Upper lobe of left lung (tissue), 6 donors: ENCODE results near the gene TMEM132C. TPM values are rescaled to one million over a fixed set of nuclear protein-coding genes. Genes with fewer than 3 reads are reported as not detected.

Experiments
- ATAC-seq, 2 donors: fragments of 200-7000 bp; cut with Tn5 transposase; one replicate each; pipeline ENCODE4 v1.9.1; 2022; ENCODE audit warnings: mild to moderate bottlenecking in 2 of 2, moderate library complexity in 2 of 2; ENCODE audit not compliant: low FRiP score in 2 of 2
- DNase-seq, 2 donors: peaks; one replicate each; pipeline ENCODE4 v3.0.0-alpha.2; 2019 to 2020
- H3K27ac ChIP-seq, 4 donors: fragments of 200-600 bp; sonication (generic); one replicate each; pipeline ENCODE4 v1.5.1; 2016 to 2019
- H3K27me3 ChIP-seq, 4 donors: fragments of 200-600 bp; sonication (generic); one replicate each; pipeline ENCODE4 v1.5.1; 2017 to 2019
- H3K36me3 ChIP-seq, 4 donors: fragments of 200-600 bp; sonication (generic); one replicate each; pipeline ENCODE4 v1.5.1; 2016 to 2019
- H3K4me1 ChIP-seq, 4 donors: fragments of 200-600 bp; sonication (generic); one replicate each; pipeline ENCODE4 v1.5.1; 2018 to 2019
- H3K4me3 ChIP-seq, 4 donors: fragments of 200-600 bp; sonication (generic); one replicate each; pipeline ENCODE4 v1.5.1; 2017 to 2019; ENCODE audit warnings: mild to moderate bottlenecking in 2 of 4, moderate library complexity in 1 of 4
- H3K9me3 ChIP-seq, 4 donors: fragments of 200-600 bp; sonication (generic); one replicate each; pipeline ENCODE4 v1.5.1; 2018 to 2019
- EP300 ChIP-seq, 4 donors: sonication (generic); formaldehyde crosslinking; IDR thresholded peaks; one replicate each; pipeline ENCODE4 v1.5.1; 2017; ENCODE audit warnings: antibody characterized with exemption in 4 of 4, control low read depth in 2 of 4
- POLR2A ChIP-seq, 4 donors: fragments of 450-650 bp; IDR thresholded peaks; one replicate each; pipeline ENCODE4 v1.5.1; 2016 to 2017; ENCODE audit warnings: antibody characterized with exemption in 4 of 4, mild to moderate bottlenecking in 2 of 4
- POLR2AphosphoS5 ChIP-seq, 2 donors: sonication (generic); formaldehyde crosslinking; IDR thresholded peaks; one replicate each; pipeline ENCODE4 v1.5.1; 2017; ENCODE audit warnings: antibody characterized with exemption in 2 of 2
- WGBS, 2 donors: methylation state at CpG; one replicate each; pipeline ENCODE4 v1.1.5; 2017 to 2018; 5-methylcytosine and 5-hydroxymethylcytosine counted together
- total RNA-seq, 6 donors: library from RNA; depleted of rRNA in 4 of 6; stranded (reverse); fragments of >200 nt in 4 of 6; gene quantifications; one replicate each; pipeline versions ENCODE4 v1.1.0 to v1.2.1, GENCODE V29; 2016 to 2021
- TF ChIP-seq, protein P1 (sequence below), 6 experiments: fragments of 450-650 bp in 4 of 6; fragments of 200-600 bp in 2 of 6; sonication (generic) in 2 of 6; IDR thresholded peaks; one replicate each; pipeline ENCODE4 v1.5.1; 2016 to 2019; ENCODE audit warnings: antibody characterized with exemption in 6 of 6
- donor health status: DM: no; HTN: no; CAD: no; lungs with moderate emphysema.
- donor health status: DM: no; HTN: yes; CAD: no; lungs with severe emphysema.

Gene TMEM132C
- total RNA-seq, 6 donors from 2014 or later: under 0.01 to 2.2 (median 1.1) TPM

DNA sequence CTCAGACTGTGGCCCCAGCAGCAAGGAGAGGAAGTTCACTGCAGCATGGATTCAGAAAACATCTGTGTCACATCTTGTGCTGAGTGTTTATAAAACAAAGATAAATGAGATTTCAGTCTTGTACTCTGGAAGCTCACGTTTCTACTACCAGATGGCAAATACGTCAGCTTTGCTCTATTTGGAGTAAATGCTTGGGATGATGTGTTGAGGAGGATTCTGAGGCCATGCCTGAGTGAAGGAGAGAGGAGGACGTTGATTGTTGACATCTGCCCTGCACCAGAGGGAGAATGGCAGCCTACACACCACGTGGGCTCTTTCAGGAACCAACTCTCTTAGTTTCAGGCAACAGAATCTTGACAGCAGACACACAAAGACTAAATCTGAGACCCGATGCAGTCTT lies 188.9 kb downstream of the TMEM132C start:
- no peaks in the 10 kb centered on the region for H3K4me1 ChIP-seq
- no peak for ATAC-seq
- TF ChIP-seq POLR2AphosphoS5 (IDR thresholded peaks at IDR 0.05): no peak
- DNase-seq: no peak
- no peaks in the 10 kb centered on the region for H3K36me3 ChIP-seq
- whole genome bisulfite sequencing, 2 donors: 43 to 44% methylated on average over 5 of the region's 5 CpGs
- H3K27me3 ChIP-seq: no peaks in the 10 kb centered on the region
- H3K4me3 ChIP-seq: no peak overlapping the region
- no peak overlapping the region for H3K27ac ChIP-seq
- H3K9me3 ChIP-seq: no peaks in the 10 kb centered on the region

GRCh38 chr12:128456922-128457321 lies 190.0 kb downstream of the TMEM132C start:
- DNase-seq (no peak), ATAC-seq (no peak)
- Histone ChIP-seq H3K27ac (no peak overlapping the region), H3K36me3 (no peaks in the 10 kb centered on the region), H3K9me3 (no peaks in the 10 kb centered on the region), H3K27me3 (no peaks in the 10 kb centered on the region), H3K4me1 (no peaks in the 10 kb centered on the region), H3K4me3 (no peak overlapping the region)
- WGBS, 2 donors: 94 to 98% methylated on average over 3 of the region's 3 CpGs
- TF ChIP-seq, protein P1, sequence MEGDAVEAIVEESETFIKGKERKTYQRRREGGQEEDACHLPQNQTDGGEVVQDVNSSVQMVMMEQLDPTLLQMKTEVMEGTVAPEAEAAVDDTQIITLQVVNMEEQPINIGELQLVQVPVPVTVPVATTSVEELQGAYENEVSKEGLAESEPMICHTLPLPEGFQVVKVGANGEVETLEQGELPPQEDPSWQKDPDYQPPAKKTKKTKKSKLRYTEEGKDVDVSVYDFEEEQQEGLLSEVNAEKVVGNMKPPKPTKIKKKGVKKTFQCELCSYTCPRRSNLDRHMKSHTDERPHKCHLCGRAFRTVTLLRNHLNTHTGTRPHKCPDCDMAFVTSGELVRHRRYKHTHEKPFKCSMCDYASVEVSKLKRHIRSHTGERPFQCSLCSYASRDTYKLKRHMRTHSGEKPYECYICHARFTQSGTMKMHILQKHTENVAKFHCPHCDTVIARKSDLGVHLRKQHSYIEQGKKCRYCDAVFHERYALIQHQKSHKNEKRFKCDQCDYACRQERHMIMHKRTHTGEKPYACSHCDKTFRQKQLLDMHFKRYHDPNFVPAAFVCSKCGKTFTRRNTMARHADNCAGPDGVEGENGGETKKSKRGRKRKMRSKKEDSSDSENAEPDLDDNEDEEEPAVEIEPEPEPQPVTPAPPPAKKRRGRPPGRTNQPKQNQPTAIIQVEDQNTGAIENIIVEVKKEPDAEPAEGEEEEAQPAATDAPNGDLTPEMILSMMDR (IDR thresholded peaks at IDR 0.05): no peak
- no peak for TF ChIP-seq POLR2A (IDR thresholded peaks at IDR 0.05)
- no peak for TF ChIP-seq POLR2AphosphoS5 (IDR thresholded peaks at IDR 0.05)
- no peak for TF ChIP-seq EP300 (IDR thresholded peaks at IDR 0.05)

DNA sequence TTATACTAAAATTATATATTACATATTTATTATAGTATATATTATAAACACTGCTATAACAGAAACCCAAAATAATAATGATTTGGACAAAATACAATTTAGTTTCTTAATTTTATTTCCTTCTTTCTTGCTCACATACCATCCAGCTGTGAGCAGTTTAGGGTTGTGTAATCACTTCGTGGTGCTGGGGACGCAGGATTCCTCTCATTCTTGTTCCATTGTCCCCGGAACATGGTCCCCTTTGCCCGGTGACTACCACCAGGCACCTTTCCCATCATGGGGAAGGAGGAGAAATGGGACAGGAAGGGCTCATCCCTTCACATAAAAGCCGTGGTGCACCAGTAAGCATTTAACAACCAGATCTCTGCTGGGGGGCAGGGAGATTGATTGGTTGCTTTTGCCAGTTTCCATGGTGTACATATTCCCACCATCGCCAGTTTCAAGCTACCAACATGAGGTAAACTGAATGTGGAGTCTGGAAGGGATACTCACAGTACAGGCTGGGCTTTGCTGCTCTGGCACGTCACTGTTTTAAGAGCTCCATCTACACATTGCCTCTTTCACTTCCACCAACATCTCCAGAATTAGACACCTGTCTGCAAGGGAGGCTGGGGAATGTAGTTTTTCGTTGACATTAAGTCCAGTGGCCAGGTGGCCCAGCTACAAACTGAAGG lies 191.5 kb downstream of the TMEM132C start:
- Histone ChIP-seq H3K4me3 (no peak overlapping the region), H3K27me3 (no peaks in the 10 kb centered on the region), H3K27ac (no peak overlapping the region), H3K9me3 (no peaks in the 10 kb centered on the region), H3K4me1 (no peaks in the 10 kb centered on the region), H3K36me3 (no peaks in the 10 kb centered on the region)
- TF ChIP-seq, protein P1 (IDR thresholded peaks at IDR 0.05): no peak
- no peak for TF ChIP-seq EP300 (IDR thresholded peaks at IDR 0.05)
- TF ChIP-seq POLR2A (IDR thresholded peaks at IDR 0.05): no peak
- no peak for TF ChIP-seq POLR2AphosphoS5 (IDR thresholded peaks at IDR 0.05)
- WGBS, 2 donors: 69 to 71% methylated on average over 8 of the region's 8 CpGs
- ATAC-seq (no peak), DNase-seq (no peak)

- 90 to 95% methylated on average over 1 of the region's 1 CpG for WGBS, 2 donors
- no peaks in the 10 kb centered on the region for H3K4me1 ChIP-seq
- no peaks in the 10 kb centered on the region for H3K27me3 ChIP-seq
- H3K9me3 ChIP-seq: no peaks in the 10 kb centered on the region
- no peak overlapping the region for H3K4me3 ChIP-seq
- TF ChIP-seq EP300 (IDR thresholded peaks at IDR 0.05) (no peak), POLR2AphosphoS5 (IDR thresholded peaks at IDR 0.05) (no peak), POLR2A (IDR thresholded peaks at IDR 0.05) (no peak)
- TF ChIP-seq, protein P1 (IDR thresholded peaks at IDR 0.05): no peak
- H3K36me3 ChIP-seq: no peaks in the 10 kb centered on the region
- ATAC-seq (no peak), DNase-seq (no peak)
- no peak overlapping the region for H3K27ac ChIP-seq
These were observed 192.1 kb downstream of the TMEM132C start for GRCh38 chr12:128459067-128459466.

DNA sequence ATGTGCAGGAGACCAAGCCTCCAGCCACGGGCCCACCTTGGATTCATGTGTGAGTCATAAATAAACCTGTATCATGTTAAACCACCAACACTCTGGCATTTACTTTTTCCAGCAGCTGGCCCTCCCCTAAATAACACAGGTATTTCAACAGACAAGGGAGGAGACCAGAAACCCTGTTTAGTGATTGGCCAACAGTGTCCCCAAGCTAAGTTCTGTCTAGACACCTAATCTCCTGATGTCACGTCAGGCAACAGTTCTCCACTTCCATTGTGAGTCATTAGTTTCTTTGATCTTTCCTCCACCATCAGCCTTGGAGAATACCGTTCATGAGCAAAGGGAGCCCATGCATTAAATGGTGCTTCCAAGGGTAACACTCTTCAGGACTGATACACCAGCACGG lies 196.9 kb downstream of the TMEM132C start:
- H3K27me3 ChIP-seq: no peaks in the 10 kb centered on the region
- ATAC-seq (no peak), DNase-seq (no peak)
- WGBS, 2 donors: 77 to 94% methylated on average over 3 to 4 of the region's 4 CpGs
- no peaks in the 10 kb centered on the region for H3K36me3 ChIP-seq
- H3K9me3 ChIP-seq: no peaks in the 10 kb centered on the region
- TF ChIP-seq, protein P1 (IDR thresholded peaks at IDR 0.05): no peak
- TF ChIP-seq POLR2AphosphoS5 (IDR thresholded peaks at IDR 0.05) (no peak), POLR2A (IDR thresholded peaks at IDR 0.05) (no peak), EP300 (IDR thresholded peaks at IDR 0.05) (no peak)
- no peak overlapping the region for H3K4me3 ChIP-seq
- no peaks in the 10 kb centered on the region for H3K4me1 ChIP-seq
- no peak overlapping the region for H3K27ac ChIP-seq
